KOPT-K1 (cell line): ENCODE measurements around the gene SNRNP70.
"Not testable (repeated sequence)": the region's sequence is repeated elsewhere in the genome, so short reads cannot be mapped to it uniquely, and the experiment has no call there.

Experiments
- H3K27ac ChIP-seq: fragments of 200-600 bp; sonication (generic); 2 replicates; pipeline ENCODE4 v1.5.1; 2016; ENCODE audit warnings: antibody characterized with exemption, mild to moderate bottlenecking, low read depth, low read length; ENCODE audit not compliant: poor library complexity, severe bottlenecking
- H3K36me3 ChIP-seq: fragments of 200-600 bp; sonication (generic); 2 replicates; pipeline ENCODE4 v1.5.1; 2017; ENCODE audit warnings: antibody characterized with exemption, mild to moderate bottlenecking, low read length, moderate library complexity; ENCODE audit not compliant: insufficient read depth
- H3K9me3 ChIP-seq: fragments of 200-600 bp; sonication (generic); 2 replicates; pipeline ENCODE4 v1.5.1; 2017; ENCODE audit warnings: antibody characterized with exemption, low read length, mild to moderate bottlenecking; ENCODE audit not compliant: insufficient read depth, poor library complexity, severe bottlenecking

SNRNP70 gene

DNA sequence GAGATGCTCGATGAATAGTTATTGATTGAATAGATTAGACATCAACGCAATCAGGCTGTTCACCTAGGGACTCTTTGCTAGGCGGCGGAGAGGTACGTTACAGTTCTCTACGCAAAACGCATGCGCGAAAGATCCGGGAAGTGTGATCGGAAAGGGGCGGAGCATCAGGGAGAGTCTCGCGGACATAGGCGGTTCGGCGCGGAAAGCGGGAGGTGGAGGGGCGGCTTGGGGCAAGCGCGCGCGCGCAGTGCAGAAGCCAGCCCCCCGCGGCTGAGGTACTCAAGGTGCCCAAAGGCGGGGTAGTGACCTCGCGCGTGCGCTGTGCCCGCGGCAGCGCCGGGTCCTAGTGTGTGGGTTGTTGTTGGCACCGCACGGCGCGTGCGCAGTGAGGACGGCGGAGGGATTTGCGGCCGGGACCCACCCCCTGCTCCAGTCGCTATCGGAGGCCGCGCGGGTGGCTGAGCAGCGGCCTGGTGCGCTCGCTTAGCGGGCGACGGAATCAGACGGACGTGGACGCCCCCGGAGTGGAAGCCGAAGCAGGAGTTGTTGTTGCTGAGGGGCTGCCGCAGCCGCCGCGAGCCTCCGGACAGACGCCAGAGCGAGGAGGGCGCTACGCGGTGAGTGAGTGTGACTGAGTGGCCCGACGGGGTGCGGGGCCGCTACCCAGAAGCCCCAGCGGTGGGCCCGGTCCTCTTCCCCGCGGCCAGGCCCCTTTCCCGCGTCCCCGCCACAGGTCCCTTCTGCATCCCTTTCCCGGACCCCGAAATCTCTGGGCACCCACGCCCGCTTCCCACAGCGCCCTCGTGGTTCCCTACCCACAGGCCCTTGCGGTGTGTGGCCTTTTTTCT lies at the start of gene SNRNP70:
Gene SNRNP70 (plus strand): TSS at position 432 of the 848 bp plus-strand sequence. CDS start 964 bp downstream, outside the sequence.
- Histone ChIP-seq H3K36me3 (peaks cover 40% of the 10 kb centered on the region), H3K9me3 (no peaks in the 10 kb centered on the region), H3K27ac (peak within 1 kb of the TSS; percentile 87)

DNA sequence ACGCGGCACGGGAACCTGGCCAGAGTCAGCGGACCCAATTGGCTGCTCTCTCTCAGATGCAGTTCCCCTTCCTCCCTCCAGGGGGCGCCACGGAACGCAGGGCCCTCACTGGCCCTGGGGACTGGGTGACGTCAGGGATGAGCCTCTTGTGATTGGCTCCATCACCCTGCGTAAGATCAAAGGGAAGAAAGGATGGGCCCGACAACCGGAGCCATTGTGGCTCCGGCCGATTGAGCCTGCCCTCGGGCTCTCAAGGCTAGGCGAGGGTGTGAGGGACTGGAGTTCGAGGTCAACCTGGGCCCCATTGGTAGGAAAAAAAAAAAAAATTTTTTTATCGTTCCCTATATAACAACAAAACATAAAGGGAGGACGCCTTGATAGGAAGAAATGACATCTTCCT lies 48.4 kb upstream of the SNRNP70 start, which contains the start of gene CGB1:
Gene CGB1 (minus strand): TSS at position 81 of the 400 bp plus-strand sequence. CDS start 184 bp downstream, outside the sequence.
- H3K9me3 ChIP-seq, H3K36me3 ChIP-seq, H3K27ac ChIP-seq: not testable (repeated sequence)

DNA sequence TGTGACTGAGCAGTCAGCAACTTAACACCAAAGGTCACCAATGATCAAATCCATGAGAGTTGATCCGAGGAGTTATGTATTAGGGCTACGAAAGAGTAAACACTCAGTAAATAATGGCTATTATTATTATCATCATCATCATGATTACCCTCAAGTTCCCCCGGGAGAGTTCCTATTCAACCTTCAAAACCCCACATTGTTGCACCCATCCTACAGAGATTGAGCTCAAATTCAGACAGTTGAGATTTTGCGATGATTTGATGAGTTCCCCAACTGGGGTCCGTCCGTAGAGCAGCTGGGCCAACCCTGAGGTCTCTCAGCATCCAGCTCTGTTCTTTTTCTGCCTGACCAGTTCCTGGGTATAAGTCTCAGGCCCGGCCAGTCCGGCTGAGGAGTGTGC lies 47.1 kb upstream of the SNRNP70 start:
- not testable (repeated sequence) for H3K36me3 ChIP-seq, H3K27ac ChIP-seq, H3K9me3 ChIP-seq

GRCh38 chr19:49038557-49039276 lies 46.5 kb upstream of the SNRNP70 start:
- H3K36me3 ChIP-seq, H3K27ac ChIP-seq, H3K9me3 ChIP-seq: not testable (repeated sequence)

- H3K36me3 ChIP-seq, H3K27ac ChIP-seq, H3K9me3 ChIP-seq: not testable (repeated sequence)
Observed at GRCh38 chr19:49039736-49040135, 45.5 kb upstream of the SNRNP70 start.

DNA sequence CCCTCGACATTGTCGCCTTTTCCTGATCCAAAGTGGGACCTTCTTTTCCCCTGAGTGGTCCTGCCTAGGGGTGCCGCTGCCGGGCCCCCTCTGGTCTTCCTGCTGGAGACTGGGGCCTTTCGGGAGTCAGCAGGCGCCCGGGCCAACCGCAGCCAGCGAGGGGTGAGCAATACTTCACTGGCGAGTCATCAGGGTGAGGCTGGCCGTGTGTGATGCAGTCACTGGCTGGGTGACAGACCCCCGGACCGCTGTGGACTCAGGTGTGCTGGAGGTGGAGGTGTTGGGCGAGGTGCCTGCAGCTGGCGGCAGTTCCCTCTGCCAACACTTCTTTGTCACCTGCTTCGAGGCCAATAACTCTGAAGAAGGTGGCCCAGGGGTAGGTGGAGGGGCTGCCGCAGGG lies 43.1 kb upstream of the SNRNP70 start:
- H3K27ac ChIP-seq: no peak overlapping the region
- no peaks in the 10 kb centered on the region for H3K9me3 ChIP-seq
- H3K36me3 ChIP-seq: no peaks in the 10 kb centered on the region

DNA sequence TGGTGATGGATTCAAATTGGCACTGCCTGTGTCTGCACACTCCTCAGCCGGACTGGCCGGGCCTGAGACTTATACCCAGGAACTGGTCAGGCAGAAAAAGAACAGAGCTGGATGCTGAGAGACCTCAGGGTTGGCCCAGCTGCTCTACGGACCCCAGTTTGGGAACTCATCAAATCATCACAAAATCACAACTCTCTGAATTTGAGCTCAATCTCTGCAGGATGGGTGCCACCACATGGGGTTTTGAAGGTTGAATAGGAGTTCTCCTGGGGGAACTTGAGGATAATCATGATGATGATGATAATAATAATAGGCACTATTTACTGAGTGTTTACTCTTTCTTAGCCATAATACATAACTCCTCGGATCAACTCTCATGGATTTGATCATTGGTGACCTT lies 42.6 kb upstream of the SNRNP70 start:
- not testable (repeated sequence) for H3K9me3 ChIP-seq, H3K27ac ChIP-seq, H3K36me3 ChIP-seq

DNA sequence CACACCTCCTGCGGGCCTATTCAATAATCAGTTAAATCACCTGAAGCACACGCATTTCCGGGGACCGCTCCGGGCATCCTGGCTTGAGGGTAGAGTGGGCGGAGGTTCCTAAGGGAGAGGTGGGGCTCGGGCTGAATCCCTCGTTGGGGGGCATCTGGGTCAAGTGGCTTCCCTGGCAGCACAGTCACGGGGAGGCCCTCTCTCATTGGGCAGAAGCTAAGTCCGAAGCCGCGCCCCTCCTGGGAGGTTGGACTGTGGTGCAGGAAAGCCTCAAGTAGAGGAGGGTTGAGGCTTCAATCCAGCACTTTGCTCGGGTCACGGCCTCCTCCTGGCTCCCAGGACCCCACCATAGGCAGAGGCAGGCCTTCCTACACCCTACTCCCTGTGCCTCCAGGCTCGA lies 41.7 kb upstream of the SNRNP70 start, which contains the start of gene CGB5:
Gene CGB5 (plus strand): TSS at position 301 of the 400 bp plus-strand sequence. CDS start 362 bp downstream, outside the sequence.
- not testable (repeated sequence) for H3K27ac ChIP-seq, H3K9me3 ChIP-seq, H3K36me3 ChIP-seq

GRCh38 chr19:49049011-49049410 lies 36.2 kb upstream of the SNRNP70 start, which contains the start of gene CGB8:
Gene CGB8, minus strand, starts transcription at chr19:49049111. Its CDS starts 372 bp downstream, at chr19:49048739.
- not testable (repeated sequence) for H3K36me3 ChIP-seq, H3K9me3 ChIP-seq, H3K27ac ChIP-seq

- not testable (repeated sequence) for H3K27ac ChIP-seq, H3K36me3 ChIP-seq, H3K9me3 ChIP-seq
Observed at GRCh38 chr19:49049834-49050233, 35.4 kb upstream of the SNRNP70 start.

DNA sequence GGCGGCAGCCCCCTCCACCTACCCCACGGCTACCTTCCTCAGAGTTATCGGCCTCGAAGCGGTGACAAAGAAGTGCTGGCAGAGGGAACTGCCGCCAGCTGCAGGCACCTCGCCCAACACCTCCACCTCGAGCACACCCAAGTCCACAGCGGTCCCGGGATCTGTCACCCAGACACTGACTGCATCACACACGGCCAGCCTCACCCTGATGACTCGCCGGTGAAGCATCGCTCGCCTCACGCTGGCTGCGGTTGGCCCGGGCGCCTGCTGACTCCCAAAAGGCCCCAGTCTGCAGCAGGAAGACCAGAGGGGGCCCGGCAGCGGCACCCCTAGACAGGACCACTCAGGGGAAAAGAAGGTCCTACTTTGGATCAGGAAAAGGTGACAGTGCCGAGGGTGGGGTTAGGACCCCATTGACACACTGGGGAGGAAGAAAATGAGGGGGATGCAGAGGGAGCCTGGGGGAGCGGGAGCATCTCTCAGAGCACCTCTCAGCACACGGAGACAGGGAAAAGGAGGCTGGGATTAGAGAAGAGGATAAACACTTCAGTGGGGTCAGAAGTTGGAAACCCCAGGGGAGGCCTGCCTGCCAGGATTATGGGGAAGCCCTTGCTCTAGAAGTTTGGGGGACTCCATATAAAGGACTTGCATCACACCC lies 34.7 kb upstream of the SNRNP70 start:
- H3K9me3 ChIP-seq, H3K27ac ChIP-seq: not testable (repeated sequence)

GRCh38 chr19:49056101-49056901 lies 28.9 kb upstream of the SNRNP70 start:
- Histone ChIP-seq H3K9me3 (no peaks in the 10 kb centered on the region), H3K27ac (no peak overlapping the region), H3K36me3 (no peaks in the 10 kb centered on the region)

More for the DNA sequence above, 34.7 kb upstream of the SNRNP70 start:
- not testable (repeated sequence) for H3K36me3 ChIP-seq

DNA sequence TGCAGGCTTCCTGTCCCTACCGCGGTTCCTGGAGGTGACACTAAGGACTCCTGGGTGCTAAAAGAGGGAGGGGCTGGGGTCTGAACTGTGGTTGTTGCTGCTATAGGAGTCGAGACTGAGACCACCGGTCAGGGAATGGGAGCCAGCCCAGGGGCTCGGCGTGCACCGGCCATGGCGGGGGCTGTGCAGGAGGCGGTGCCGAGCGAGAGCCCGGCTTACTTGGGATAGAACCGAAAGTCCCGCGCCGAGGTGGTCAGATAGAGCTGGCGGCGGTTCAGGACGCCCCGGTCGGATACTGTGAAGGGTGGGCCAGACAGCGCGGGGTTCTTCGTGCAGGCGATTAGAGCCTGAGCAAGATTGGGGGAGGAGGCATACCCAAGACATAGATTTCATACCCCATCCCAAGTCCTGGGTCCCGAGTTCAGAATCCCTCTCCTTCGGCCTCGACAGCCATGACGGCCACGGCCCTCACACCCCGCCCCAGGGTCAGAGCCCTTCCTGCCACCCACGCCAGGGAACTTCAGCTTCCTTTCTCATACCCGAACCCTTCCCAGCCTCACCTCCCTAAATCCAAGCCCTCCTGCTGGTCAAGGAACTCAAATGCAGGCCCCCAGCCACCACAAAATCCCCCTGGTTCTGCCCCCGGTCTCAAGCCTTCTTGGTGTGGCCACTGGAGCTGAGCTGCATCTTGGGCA lies 28.2 kb upstream of the SNRNP70 start:
- not testable (repeated sequence) for H3K27ac ChIP-seq, H3K9me3 ChIP-seq, H3K36me3 ChIP-seq

DNA sequence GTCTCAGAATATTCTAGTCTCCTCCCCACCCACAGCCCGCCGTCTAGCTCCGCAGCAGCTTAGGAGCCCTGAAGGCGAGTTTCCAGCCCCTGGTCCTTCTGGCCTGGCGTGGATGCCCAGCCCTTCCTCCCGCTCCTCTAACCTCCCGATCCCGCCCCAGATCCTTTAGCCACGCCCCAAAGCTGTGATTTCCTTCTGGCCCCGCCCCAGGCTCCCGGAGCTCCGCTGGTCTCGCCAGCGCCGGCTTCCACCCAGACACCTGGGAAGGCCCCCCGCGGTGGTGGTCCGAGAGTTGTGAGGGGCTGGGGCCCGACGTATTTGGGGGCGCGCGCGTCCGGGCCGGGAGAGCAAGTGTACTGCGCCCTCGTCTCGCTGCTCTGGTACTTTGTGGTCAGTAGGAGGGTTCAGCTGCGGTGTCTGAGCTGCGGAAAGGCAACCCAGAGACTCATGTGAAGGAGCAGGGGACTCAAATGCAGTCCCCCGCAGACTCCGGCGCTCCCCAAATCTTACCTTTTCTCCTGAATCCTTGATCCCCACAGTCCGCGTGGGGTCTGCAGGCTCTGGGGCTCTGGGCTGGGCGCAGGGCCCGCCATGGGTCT lies 27.5 kb upstream of the SNRNP70 start, which contains the start of gene CGB7:
Gene CGB7 (minus strand): TSS at position 114 of the 599 bp plus-strand sequence. CDS start 2,374 bp downstream, outside the sequence.
- no peak within 1 kb of the TSS for H3K27ac ChIP-seq
- no peaks in the 10 kb centered on the region for H3K9me3 ChIP-seq
- H3K36me3 ChIP-seq: no peaks in the 10 kb centered on the region
